Endothelial cell (in vitro differentiated cells): ENCODE results near the gene TRAPPC3L. TPM values are rescaled to one million over a fixed set of nuclear protein-coding genes. Genes with fewer than 3 reads are reported as not detected.
A peak's percentile ranks its signal among the peaks of the same experiment; 100 is the strongest.

Experiments
- DNase-seq: peaks from one replicate; pipeline ENCODE4 v3.0.0; 2021; ENCODE audit warnings: low spot score
- H3K27ac Mint-ChIP-seq: one replicate; pipeline ENCODE4 v1.8.0; 2021; ENCODE audit warnings: mixed read lengths, inconsistent platforms; ENCODE audit not compliant: unreplicated experiment
- H3K27me3 Mint-ChIP-seq: one replicate; pipeline ENCODE4 v1.8.0; 2021; ENCODE audit warnings: mild to moderate bottlenecking, moderate library complexity, mixed read lengths, inconsistent platforms; ENCODE audit not compliant: unreplicated experiment
- H3K36me3 Mint-ChIP-seq: one replicate; pipeline ENCODE4 v1.8.0; 2021; ENCODE audit warnings: mild to moderate bottlenecking, low read depth, mixed read lengths, inconsistent platforms; ENCODE audit not compliant: unreplicated experiment
- H3K4me1 Mint-ChIP-seq: one replicate; pipeline ENCODE4 v1.8.0; 2021; ENCODE audit warnings: mild to moderate bottlenecking, mixed read lengths, inconsistent platforms; ENCODE audit not compliant: unreplicated experiment
- H3K4me3 Mint-ChIP-seq: one replicate; pipeline ENCODE4 v1.8.0; 2021; ENCODE audit warnings: mild to moderate bottlenecking, mixed read lengths, inconsistent platforms; ENCODE audit not compliant: unreplicated experiment
- H3K9me3 Mint-ChIP-seq: one replicate; pipeline ENCODE4 v1.8.0; 2021; ENCODE audit warnings: mixed read lengths, inconsistent platforms; ENCODE audit not compliant: unreplicated experiment
- total RNA-seq: library from RNA; stranded (reverse); fragmentation: NEBNext Ultra II Directional; extraction: Animal tissue kit (Norgen Biotek cat#: 25700); gene quantifications from one replicate; pipeline ENCODE4 v1.2.1, GENCODE V29; 2021; ENCODE audit not compliant: unreplicated experiment
- TF ChIP-seq, protein P1 (sequence below): fragments of 200-600 bp; sonication (generic); IDR thresholded peaks from one replicate; pipeline ENCODE4 v1.5.0; 2021; ENCODE audit warnings: antibody characterized with exemption; ENCODE audit not compliant: unreplicated experiment

TRAPPC3L gene
- total RNA-seq, 1 donor from 2014 or later = not detected

GRCh38 chr6:116465246-116465645 lies 80.2 kb downstream of the TRAPPC3L start:
- Mint-ChIP-seq H3K27me3 (no peaks in the 10 kb centered on the region), H3K4me3 (no peak overlapping the region), H3K4me1 (peaks cover 18% of the 10 kb centered on the region), H3K36me3 (no peaks in the 10 kb centered on the region), H3K9me3 (no peaks in the 10 kb centered on the region), H3K27ac (no peak overlapping the region)
- TF ChIP-seq, protein P1, sequence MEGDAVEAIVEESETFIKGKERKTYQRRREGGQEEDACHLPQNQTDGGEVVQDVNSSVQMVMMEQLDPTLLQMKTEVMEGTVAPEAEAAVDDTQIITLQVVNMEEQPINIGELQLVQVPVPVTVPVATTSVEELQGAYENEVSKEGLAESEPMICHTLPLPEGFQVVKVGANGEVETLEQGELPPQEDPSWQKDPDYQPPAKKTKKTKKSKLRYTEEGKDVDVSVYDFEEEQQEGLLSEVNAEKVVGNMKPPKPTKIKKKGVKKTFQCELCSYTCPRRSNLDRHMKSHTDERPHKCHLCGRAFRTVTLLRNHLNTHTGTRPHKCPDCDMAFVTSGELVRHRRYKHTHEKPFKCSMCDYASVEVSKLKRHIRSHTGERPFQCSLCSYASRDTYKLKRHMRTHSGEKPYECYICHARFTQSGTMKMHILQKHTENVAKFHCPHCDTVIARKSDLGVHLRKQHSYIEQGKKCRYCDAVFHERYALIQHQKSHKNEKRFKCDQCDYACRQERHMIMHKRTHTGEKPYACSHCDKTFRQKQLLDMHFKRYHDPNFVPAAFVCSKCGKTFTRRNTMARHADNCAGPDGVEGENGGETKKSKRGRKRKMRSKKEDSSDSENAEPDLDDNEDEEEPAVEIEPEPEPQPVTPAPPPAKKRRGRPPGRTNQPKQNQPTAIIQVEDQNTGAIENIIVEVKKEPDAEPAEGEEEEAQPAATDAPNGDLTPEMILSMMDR = no peak
- no peak for DNase-seq

DNA sequence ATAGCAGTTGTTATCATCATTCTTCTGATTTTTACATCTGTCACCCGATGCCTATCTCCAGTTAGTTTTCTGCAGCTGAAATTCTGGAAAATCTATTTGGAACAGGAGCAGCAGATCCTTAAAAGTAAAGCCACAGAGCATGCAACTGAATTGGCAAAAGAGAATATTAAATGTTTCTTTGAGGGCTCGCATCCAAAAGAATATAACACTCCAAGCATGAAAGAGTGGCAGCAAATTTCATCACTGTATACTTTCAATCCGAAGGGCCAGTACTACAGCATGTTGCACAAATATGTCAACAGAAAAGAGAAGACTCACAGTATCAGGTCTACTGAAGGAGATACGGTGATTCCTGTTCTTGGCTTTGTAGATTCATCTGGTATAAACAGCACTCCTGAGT lies 82.2 kb downstream of the TRAPPC3L start:
- Mint-ChIP-seq H3K36me3 (no peaks in the 10 kb centered on the region), H3K9me3 (no peaks in the 10 kb centered on the region), H3K4me3 (no peak overlapping the region), H3K27me3 (peaks cover 2% of the 10 kb centered on the region), H3K27ac (no peak overlapping the region), H3K4me1 (peaks cover 18% of the 10 kb centered on the region)
- no peak for DNase-seq
- TF ChIP-seq, protein P1 = no peak

- H3K4me3 Mint-ChIP-seq = peak overlapping the region; percentile 33
- H3K27ac Mint-ChIP-seq = no peak overlapping the region
- peaks cover 2% of the 10 kb centered on the region for H3K27me3 Mint-ChIP-seq
- H3K4me1 Mint-ChIP-seq = peaks cover 18% of the 10 kb centered on the region
- no peaks in the 10 kb centered on the region for H3K36me3 Mint-ChIP-seq
- no peaks in the 10 kb centered on the region for H3K9me3 Mint-ChIP-seq
- DNase-seq = peak; percentile 48
- TF ChIP-seq, protein P1 = no peak
Measured at GRCh38 chr6:116461932-116462885, 83.3 kb downstream of the TRAPPC3L start.

- H3K27me3 Mint-ChIP-seq = peaks cover 2% of the 10 kb centered on the region
- H3K4me3 Mint-ChIP-seq = peak within 1 kb of the TSS; percentile 33
- TF ChIP-seq, protein P1 = no peak
- no peaks in the 10 kb centered on the region for H3K36me3 Mint-ChIP-seq
- no peaks in the 10 kb centered on the region for H3K9me3 Mint-ChIP-seq
- DNase-seq = no peak
- H3K27ac Mint-ChIP-seq = no peak within 1 kb of the TSS
- H3K4me1 Mint-ChIP-seq = peaks cover 13% of the 10 kb centered on the region
Measured at GRCh38 chr6:116461331-116461931, 84.1 kb downstream of the TRAPPC3L start, which contains the start of gene CALHM6. Gene CALHM6, plus strand, starts transcription at chr6:116461375. Its CDS starts 555 bp downstream, at chr6:116461930.
